Astrocyte of the cerebellum (primary cell): ENCODE data around the gene NPAS2.

Source experiments
- DNase-seq: peaks from one replicate; pipeline ENCODE4 v3.0.0-alpha.2; 2011; ENCODE audit warnings: low read depth
- H3K4me3 ChIP-seq: 2 replicates; pipeline ENCODE4 v1.5.1; 2011; ENCODE audit warnings: mild to moderate bottlenecking, low read depth, low read length, moderate library complexity
- in situ Hi-C: cut with HindIII; loops from 2 replicates; pipeline ENCODE4 v1.10.0; 2017; ENCODE audit warnings: low sequenced_read_pairs
- TF ChIP-seq, protein P1 (sequence below): IDR thresholded peaks from 2 replicates; pipeline ENCODE4 v1.5.1; 2012; ENCODE audit warnings: low read length, low read depth, moderate library complexity, mild to moderate bottlenecking; ENCODE audit errors: missing control alignments

NPAS2 gene

GRCh38 chr2:100995309-100996075, 175.6 kb downstream of the NPAS2 start:
- TF ChIP-seq, protein P1, sequence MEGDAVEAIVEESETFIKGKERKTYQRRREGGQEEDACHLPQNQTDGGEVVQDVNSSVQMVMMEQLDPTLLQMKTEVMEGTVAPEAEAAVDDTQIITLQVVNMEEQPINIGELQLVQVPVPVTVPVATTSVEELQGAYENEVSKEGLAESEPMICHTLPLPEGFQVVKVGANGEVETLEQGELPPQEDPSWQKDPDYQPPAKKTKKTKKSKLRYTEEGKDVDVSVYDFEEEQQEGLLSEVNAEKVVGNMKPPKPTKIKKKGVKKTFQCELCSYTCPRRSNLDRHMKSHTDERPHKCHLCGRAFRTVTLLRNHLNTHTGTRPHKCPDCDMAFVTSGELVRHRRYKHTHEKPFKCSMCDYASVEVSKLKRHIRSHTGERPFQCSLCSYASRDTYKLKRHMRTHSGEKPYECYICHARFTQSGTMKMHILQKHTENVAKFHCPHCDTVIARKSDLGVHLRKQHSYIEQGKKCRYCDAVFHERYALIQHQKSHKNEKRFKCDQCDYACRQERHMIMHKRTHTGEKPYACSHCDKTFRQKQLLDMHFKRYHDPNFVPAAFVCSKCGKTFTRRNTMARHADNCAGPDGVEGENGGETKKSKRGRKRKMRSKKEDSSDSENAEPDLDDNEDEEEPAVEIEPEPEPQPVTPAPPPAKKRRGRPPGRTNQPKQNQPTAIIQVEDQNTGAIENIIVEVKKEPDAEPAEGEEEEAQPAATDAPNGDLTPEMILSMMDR: no peak
- in situ Hi-C loops: no loop called here
- H3K4me3 ChIP-seq: no peak overlapping the region
- DNase-seq: no peak

GRCh38 chr2:100997509-100998234, 177.7 kb downstream of the NPAS2 start:
- TF ChIP-seq, protein P1: no peak
- no peak overlapping the region for H3K4me3 ChIP-seq
- no peak for DNase-seq
- in situ Hi-C loops: no loop called here

GRCh38 chr2:100998235-100998573, 178.3 kb downstream of the NPAS2 start:
- no peak for DNase-seq
- TF ChIP-seq, protein P1: no peak
- in situ Hi-C loops: no loop called here
- H3K4me3 ChIP-seq: no peak overlapping the region

- DNase-seq: no peak
- H3K4me3 ChIP-seq: no peak overlapping the region
- TF ChIP-seq, protein P1: no peak
- in situ Hi-C loops: no loop called here
These were observed 180.1 kb downstream of the NPAS2 start for GRCh38 chr2:100999995-101000394.

DNA sequence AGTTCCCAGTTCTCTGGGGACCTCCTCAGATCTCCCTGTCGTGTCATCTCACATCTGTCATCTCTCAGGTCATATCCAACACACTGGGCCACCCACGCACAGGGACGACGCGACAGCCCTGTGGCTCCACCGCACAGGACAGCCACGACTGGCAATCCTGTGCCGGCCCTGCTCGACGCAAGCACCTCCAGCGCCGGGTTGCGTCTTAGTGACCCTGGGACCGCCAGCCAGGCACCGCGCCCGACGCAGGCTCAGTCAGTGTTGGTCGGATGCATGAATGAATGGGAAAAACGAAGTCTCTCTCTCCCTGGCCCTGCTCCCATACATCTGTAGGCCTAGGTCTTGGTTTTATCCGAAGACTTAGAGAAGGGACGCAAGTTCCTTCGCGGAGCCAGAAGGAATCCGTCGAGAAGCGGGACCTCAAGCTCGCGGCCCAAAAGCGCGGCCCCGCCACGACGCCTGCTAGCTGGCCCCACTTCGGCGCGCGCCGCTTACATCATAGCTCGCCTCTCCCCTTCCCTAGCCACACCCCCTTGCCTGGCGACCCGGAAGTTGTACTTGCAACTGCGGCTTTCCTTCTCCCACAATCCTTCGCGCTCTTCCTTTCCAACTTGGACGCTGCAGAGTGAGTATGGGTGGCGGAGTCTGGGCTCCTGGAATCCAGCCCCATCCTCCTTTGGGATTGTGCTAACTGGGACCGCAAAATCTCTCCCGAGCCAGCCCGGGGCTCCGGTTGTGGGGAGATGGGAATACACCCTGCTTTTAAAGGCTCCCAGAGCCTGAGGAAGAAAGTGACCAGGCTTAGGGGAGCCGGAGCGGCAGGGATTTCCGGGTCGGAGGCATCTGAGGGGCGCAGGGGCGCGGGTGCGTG, 182.0 kb downstream of the NPAS2 start, which contains the start of gene RPL31:
RPL31 (plus strand) TSS at position 599 of the 871 bp plus-strand sequence. CDS start 413 bp downstream, outside the sequence.
- TF ChIP-seq, protein P1: no peak
- in situ Hi-C loops: no loop called here
- DNase-seq: peak; percentile 92
- H3K4me3 ChIP-seq: peak within 1 kb of the TSS; percentile 97
